ENCODE data around the gene ALS2. TPM values are rescaled to one million over a fixed set of nuclear protein-coding genes. Genes with fewer than 3 reads are reported as not detected.
A peak's percentile ranks its signal among the peaks of the same experiment; 100 is the strongest.

ALS2 gene
- total and polyA plus RNA-seq, 2 of the 8 experiments (the other 6 are each of a cell fraction or from before 2014, with no cell fraction given) = 12.1 to 34.5 TPM

- Histone ChIP-seq H2BK20ac (ENCODE audit: low read length) (no peak overlapping the region), H2AK5ac (ENCODE audit: low read depth, low read length) (no peak overlapping the region), H3K14ac (ENCODE audit: insufficient read length) (no peak overlapping the region), H3K18ac (ENCODE audit: extremely low read depth, low read length) (no peak overlapping the region), H3K23ac (ENCODE audit: insufficient read length) (no peak overlapping the region), H4K20me1 (replicated peaks in 1 of 2; ENCODE audit: control insufficient read depth in 1 of 2, insufficient read depth in 2 of 2, low read length in 2 of 2) (no peaks in the 10 kb centered on the region), H3K4ac (replicated peaks; ENCODE audit: insufficient read length, low read depth, low read length) (no peak overlapping the region), H4K91ac (replicated peaks; ENCODE audit: insufficient read length, low read length) (no peak overlapping the region), H3K4me1 (replicated peaks in 1 of 4; ENCODE audit: control insufficient read depth in 3 of 4, insufficient read depth in 4 of 4, low read length in 3 of 4) (peaks cover 0 to 20% (median 8%) of the 10 kb centered on the region in 4 experiments), H3K4me3 (ENCODE audit: extremely low read depth in 1 of 4, insufficient read depth in 2 of 4, low read depth in 3 of 4, low read length in 4 of 4) (no peak overlapping the region), H3K27ac (ENCODE audit: low read depth, low read length) (no peak overlapping the region), H3K56ac (replicated peaks; ENCODE audit: insufficient read length, low read depth, low read length) (no peak overlapping the region), H2BK12ac (ENCODE audit: low read depth, low read length) (no peak overlapping the region), H2BK120ac (replicated peaks; ENCODE audit: low read depth, low read length) (no peak overlapping the region), H4K8ac (ENCODE audit: extremely low read depth, insufficient read depth, low read length) (no peak overlapping the region), H3K4me2 (ENCODE audit: insufficient read depth in 1 of 2, low read depth in 2 of 2, low read length in 2 of 2) (no peak overlapping the region), H3K9ac (replicated peaks in 1 of 4; ENCODE audit: extremely low read depth in 1 of 4, low read depth in 3 of 4, low read length in 3 of 4) (peak overlapping the region in 1 of 4 experiments; percentile 22; a peak in 1 of 7 replicates), H2AFZ (ENCODE audit: low read length) (no peak overlapping the region), H3K9me3 (ENCODE audit: insufficient read depth in 2 of 2, low read depth in 1 of 2, low read length in 1 of 2) (no peaks in the 10 kb centered on the region), H3K36me3 (ENCODE audit: control insufficient read depth in 2 of 4, insufficient read depth in 4 of 4, low read length in 3 of 4) (peaks cover 0 to 2% (median 0%) of the 10 kb centered on the region in 4 experiments; a peak in 1 of 8 replicates), H3K23me2 (ENCODE audit: low read depth, low read length) (no peaks in the 10 kb centered on the region), H3K27me3 (replicated peaks in 1 of 4; ENCODE audit: control insufficient read depth in 3 of 4, extremely low read depth in 1 of 4, insufficient read depth in 3 of 4, low read length in 3 of 4) (no peaks in the 10 kb centered on the region), H2BK5ac (ENCODE audit: low read depth, low read length) (no peak overlapping the region), H2BK15ac (ENCODE audit: low read length) (no peak overlapping the region), H4K5ac (ENCODE audit: insufficient read length, low read depth, low read length) (no peak overlapping the region), H3K79me1 (ENCODE audit: low read depth, low read length) (no peaks in the 10 kb centered on the region), H3K79me2 (ENCODE audit: control insufficient read depth in 1 of 2, insufficient read depth in 2 of 2, low read length in 2 of 2) (no peaks in the 10 kb centered on the region)
- TF ChIP-seq CHD1 (IDR thresholded peaks at IDR 0.05; ENCODE audit: low read depth, low read length) (no peak), CREB1 (IDR thresholded peaks at IDR 0.05) (no peak)
- DNase-seq (ENCODE audit: low read depth in 1 of 2, low spot score in 2 of 2) (no peak), FAIRE-seq (no peak)
- POLR2A ChIA-PET (ENCODE audit: partially characterized antibody) = interaction anchor here (0.8 to 1.4 kb wide), 2 partner anchors 11 to 16 kb away, joined by 4 read pairs; no protein-coding TSS in a partner anchor
- 81% methylated on average over 6 of the region's 6 CpGs; no CpG with 5 or more reads in 1 of the 2 experiments for WGBS, 2 experiments (ENCODE audit: extremely low coverage in 1 of 2, insufficient coverage in 1 of 2, insufficient read length in 1 of 2, insufficient replicate concordance in 2 of 2, low coverage in 1 of 2, low lambda C conversion rate in 2 of 2, missing lambda C conversion rate in 1 of 2)
- CTCF ChIA-PET (ENCODE audit: partially characterized antibody) = interaction anchor here (0.9 to 1.4 kb wide), 3 partner anchors 11 to 30 kb away, joined by 3 read pairs; no protein-coding TSS in a partner anchor
Observed at GRCh38 chr2:201696151-201696659, 84.5 kb downstream of the ALS2 start.

All from H1 (cell line).